ENCODE data around the gene ZNF652.

Gene ZNF652

DNA sequence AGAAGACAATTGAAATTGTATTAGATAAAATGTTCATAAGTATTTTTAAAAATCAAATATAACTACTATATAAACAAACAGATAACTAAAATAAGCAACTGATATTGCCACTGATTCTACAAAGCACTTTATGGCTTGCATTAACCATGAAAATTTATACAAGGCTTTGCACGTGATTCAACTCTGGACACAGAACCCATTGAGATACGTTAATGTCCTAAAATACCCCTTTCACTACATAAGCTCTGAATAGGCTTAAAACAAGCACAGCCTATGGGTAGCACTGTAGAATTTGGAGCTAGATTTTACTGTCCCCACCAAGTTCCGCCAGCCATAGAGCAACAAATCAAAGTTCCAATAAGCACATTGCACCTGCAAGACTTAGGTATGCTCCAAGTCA is 4.5 kb downstream of the ZNF652 start:
- no peak for DNase-seq (ENCODE audit: low read depth)

DNA sequence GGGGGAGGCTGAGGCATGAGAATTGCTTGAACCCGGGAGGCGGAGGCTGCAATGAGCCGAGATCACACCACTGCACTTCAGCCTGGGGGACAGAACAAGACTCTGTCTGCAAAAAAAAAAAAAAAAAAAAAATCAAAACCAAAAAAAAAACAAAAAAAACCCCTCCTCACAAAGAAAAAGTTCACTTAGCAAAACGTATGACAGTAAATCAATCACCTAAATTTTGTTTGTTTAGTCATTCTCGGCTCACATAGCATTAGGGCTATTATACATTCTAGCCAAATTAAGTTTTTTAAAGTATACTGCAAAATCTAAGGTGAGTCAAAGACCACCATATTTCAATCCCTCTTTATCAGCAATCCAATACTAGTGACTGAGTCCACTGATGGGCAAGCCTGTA is 5.7 kb downstream of the ZNF652 start:
- no peak for DNase-seq (ENCODE audit: low read depth)

DNA sequence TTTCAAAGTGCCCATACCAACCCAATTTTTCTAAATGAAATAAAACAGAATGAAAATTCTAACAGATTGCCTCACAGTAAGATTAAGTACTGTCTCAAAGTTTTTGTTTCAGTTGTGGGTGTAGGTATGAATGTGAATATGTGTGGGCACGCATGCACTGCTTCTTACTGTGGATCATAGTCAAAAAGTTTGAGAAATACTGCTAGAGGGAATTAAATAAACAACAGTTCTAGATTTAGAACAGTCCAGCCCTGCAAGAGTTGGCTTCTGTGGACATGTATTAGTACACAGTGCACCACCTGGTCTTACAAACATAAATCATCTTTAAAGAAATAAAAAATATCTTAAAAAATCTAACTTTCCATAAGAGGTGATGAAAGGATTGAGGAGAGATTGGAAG is 8.4 kb downstream of the ZNF652 start:
- DNase-seq (ENCODE audit: low read depth) = peak; percentile 58

DNA sequence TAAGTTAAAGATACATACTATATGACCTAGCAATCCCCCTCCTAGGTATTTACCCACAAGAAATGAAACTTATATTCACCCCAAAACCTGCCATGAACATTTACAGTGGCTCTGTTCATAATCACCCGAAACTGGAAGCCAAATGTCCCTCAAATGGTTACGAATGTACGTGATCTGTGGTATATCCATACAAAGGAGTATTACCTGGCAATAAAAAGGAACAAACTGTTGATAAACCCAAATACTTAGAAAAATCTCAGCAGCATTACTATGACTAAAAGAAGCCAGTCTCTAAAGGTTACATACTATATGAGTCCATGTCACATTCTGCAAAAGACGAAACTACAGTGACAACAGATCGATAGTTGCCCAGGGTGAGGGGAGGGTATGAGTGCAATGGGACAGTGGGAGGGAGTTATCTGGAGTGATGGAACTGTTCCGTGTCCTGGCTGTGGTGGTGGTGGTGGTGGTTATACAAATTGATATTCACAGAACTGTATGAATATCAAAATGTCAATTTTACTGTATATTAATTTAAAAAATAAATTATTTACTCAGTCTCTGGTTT is 9.4 kb downstream of the ZNF652 start:
- DNase-seq (ENCODE audit: low read depth) = no peak

DNA sequence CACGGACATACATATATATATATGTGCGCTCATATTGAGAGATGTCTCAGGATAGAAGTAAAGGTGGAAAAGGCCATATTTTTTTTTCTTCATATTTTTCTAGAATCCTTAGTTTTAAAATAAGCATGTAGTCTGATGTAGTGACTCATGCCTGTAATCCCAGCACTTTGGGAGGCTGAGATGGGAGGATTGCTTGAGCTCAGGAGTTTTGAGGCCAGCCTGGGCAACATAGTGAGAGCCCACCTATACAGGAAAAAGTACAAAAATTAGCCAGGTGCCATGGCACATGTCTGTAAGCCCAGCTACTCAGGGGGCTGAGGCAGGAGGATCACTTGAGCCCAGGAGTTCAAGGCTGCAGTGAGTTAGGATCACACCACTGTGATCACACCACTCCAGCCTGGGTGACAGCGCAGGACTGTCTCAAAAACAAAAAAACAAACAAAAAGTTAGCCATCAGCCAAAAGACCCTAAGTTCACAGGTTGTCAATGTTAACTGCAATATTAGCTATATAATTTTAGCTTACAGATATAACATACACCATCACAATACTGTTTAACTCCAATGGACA is 10.4 kb downstream of the ZNF652 start:
- no peak for DNase-seq (ENCODE audit: low read depth)

DNA sequence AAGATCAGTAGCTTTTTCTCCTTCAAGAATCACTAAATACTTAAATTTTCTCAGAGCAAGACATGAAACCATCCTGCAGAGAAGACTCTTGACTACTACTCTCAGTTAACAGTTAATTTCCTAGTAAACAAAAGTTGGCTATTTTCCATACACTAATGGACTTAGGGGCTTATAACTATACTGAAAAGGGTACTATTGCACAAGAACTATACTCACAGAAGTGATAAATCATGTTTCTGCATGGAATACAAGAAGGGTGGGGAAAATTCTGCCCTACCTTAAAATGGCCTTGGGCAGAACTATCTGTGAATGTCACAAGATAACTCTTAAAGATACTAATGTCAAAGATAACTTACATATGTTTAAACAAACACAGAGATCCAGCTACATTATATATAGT is 12.5 kb downstream of the ZNF652 start:
- DNase-seq (ENCODE audit: low read depth) = no peak

GRCh38 chr17:49344914-49345313 is 17.1 kb downstream of the ZNF652 start:
- DNase-seq (ENCODE audit: low read depth) = no peak

DNA sequence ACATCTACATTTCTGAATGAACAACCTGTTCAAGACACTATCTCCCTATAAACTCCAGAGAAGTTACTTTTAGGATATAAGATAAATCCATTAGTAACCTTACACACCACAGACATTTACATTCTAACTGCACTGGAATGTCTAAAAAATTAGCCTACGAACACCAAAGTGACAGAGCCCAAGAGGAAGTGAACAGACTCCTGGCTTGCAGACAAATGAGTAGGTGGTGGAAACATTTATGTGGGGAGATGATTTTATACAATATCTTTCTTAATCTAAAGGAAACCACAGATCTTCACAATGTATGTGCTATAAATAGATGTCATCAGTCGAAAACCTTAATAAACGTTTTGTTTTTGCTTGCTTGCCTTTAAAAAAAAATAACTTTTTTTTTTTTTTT is 18.8 kb downstream of the ZNF652 start:
- DNase-seq (ENCODE audit: low read depth) = no peak

GRCh38 chr17:49342575-49342936 is 19.5 kb downstream of the ZNF652 start:
- no peak for DNase-seq (ENCODE audit: low read depth)

DNA sequence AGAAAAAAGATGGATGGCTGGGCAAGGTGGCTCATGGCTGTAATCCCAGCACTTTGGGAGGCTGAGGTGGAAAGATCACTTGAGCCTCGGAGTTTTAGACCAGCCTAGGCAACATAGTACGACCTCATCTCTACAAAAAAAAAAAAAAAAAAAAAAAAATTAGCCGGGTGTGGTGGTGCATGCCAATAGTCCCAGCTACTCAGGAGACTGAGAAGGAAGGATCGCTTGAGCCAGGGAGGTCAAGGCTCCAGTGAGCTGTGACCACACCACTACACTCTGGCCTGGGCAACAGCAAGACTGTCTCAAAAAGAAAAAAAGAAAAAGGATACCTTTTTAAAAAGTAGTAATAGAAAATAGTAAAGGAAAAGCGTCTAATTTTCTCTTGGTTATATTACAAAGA is 20.7 kb downstream of the ZNF652 start:
- no peak for DNase-seq (ENCODE audit: low read depth)

GRCh38 chr17:49339354-49339753 is 22.7 kb downstream of the ZNF652 start:
- no peak for DNase-seq (ENCODE audit: low read depth)

- peak; percentile 33 for DNase-seq (ENCODE audit: low read depth)
Measured at GRCh38 chr17:49338883-49339282, 23.2 kb downstream of the ZNF652 start.

- peak; percentile 80 for DNase-seq (ENCODE audit: low read depth)
Measured at GRCh38 chr17:49337884-49338283, 24.2 kb downstream of the ZNF652 start.

- no peak for DNase-seq (ENCODE audit: low read depth)
Measured at GRCh38 chr17:49334744-49335512, 27.1 kb downstream of the ZNF652 start.

- DNase-seq (ENCODE audit: low read depth) = no peak
Measured at GRCh38 chr17:49333804-49334203, 28.2 kb downstream of the ZNF652 start.

DNA sequence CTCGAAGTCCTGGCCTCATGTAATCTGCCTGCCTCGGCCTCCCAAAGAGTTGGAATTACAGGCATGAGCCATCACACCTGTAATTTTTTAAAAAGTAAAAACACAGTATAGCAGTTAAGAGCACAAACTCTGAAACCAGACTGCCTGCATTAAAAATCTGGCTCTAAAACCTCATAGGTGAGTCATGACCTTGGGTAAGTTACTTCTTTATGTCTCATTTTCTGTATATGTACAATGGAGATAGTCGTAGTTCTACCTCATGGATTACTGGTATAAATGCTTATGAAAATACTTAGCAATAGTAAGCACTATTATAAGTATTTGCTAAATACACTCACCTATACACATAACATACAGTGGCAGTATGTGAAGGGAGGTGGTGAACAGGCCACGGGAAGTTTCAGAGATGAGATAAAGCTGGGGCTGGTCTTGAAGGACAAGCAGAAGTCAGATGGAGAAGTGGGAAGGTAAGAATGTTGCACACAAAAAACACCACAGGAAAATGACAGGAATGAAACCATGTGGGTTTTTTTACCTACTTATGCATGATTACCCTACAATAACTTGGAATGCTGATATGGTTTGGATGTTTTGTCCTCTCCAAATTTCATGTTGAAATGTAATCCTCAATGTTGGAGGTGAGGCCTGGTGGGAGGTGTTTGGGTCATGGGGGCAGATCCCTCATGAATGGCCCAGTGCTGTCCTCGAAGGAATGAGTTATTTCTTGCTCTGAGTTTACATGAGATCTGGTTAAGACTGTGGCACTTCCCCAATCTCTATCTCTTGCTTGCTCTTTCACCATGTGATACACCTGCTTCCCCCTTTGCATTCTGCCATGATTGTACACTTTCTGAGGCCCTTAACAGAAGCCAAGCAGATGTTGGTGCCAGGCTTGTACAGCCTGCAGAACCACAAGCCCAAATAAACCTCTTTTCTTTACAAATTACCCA is 33.9 kb downstream of the ZNF652 start:
- DNase-seq (ENCODE audit: low read depth) = peak; percentile 45

- no peak for DNase-seq (ENCODE audit: low read depth)
Measured at GRCh38 chr17:49325980-49326379, 36.1 kb downstream of the ZNF652 start.

DNA sequence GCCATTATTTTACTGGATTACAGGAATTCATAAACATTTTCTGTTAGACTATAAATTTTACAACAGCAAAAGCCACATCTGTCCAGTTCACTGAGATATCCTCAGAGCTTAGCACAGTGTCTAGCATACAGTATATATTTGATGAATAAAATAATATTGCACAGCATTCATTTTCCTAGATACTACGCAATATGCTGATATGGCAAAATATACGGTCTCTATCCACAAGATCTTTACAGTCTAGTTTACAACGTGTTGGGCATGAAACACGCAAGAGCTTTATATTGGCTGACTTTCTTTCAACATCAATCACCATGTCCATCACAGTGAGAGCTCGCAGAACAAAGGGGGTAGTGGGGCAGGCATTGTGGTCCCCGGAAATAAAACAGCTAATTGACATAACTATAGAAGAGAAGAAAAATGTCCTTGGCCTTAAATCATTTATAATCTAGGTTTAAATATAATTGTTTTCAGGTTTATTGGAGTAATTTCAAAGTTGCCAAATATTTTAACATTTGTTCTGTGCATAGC is 43.5 kb downstream of the ZNF652 start:
- no peak for DNase-seq (ENCODE audit: low read depth)

GRCh38 chr17:49316889-49317675 is 45.0 kb downstream of the ZNF652 start:
- no peak for DNase-seq (ENCODE audit: low read depth)

GRCh38 chr17:49316258-49316570 is 45.8 kb downstream of the ZNF652 start:
- no peak for DNase-seq (ENCODE audit: low read depth)

GRCh38 chr17:49315551-49316257 is 46.3 kb downstream of the ZNF652 start:
- DNase-seq (ENCODE audit: low read depth) = peak; percentile 86
